HEK293T (cell line): Measurements from ENCODE around the gene IPO5.

ENCODE experiments used
- ARNT ChIP-seq: fragments of 450-650 bp; IDR thresholded peaks from 2 replicates; pipeline ENCODE4 v1.6.1; 2017; ENCODE audit warnings: mild to moderate bottlenecking
- BHLHE40 ChIP-seq: fragments of 450-650 bp; IDR thresholded peaks from 2 replicates; pipeline ENCODE4 v1.6.1; 2016; ENCODE audit warnings: mild to moderate bottlenecking, moderate library complexity, borderline replicate concordance
- CTBP1 ChIP-seq: fragments of 450-650 bp; IDR thresholded peaks from 2 replicates; pipeline ENCODE4 v1.6.1; 2016; ENCODE audit warnings: borderline replicate concordance
- ELF4 ChIP-seq: fragments of 450-650 bp; IDR thresholded peaks from 2 replicates; pipeline ENCODE4 v1.6.1; 2017; ENCODE audit warnings: antibody characterized with exemption
- FOXA1 ChIP-seq: fragments of 450-650 bp; IDR thresholded peaks from 2 replicates; pipeline ENCODE4 v1.6.1; 2016; ENCODE audit warnings: mild to moderate bottlenecking
- FOXK2 ChIP-seq: fragments of 450-650 bp; IDR thresholded peaks from 2 replicates; pipeline ENCODE4 v1.6.1; 2016; ENCODE audit warnings: mild to moderate bottlenecking
- FOXM1 ChIP-seq: fragments of 450-650 bp; IDR thresholded peaks from 2 replicates; pipeline ENCODE4 v1.6.1; 2017; ENCODE audit warnings: mild to moderate bottlenecking, borderline replicate concordance
- HDGF ChIP-seq: fragments of 450-650 bp; IDR thresholded peaks from 2 replicates; pipeline ENCODE4 v1.6.1; 2017; ENCODE audit warnings: antibody characterized with exemption, borderline replicate concordance
- L3MBTL2 ChIP-seq: fragments of 450-650 bp; conservative IDR thresholded peaks from 2 replicates; pipeline ENCODE4 v1.6.1; 2016; ENCODE audit warnings: mild to moderate bottlenecking
- LEF1 ChIP-seq: fragments of 450-650 bp; IDR thresholded peaks from 2 replicates; pipeline ENCODE4 v1.6.1; 2017; ENCODE audit warnings: mild to moderate bottlenecking, borderline replicate concordance
- NFRKB ChIP-seq: fragments of 450-650 bp; IDR thresholded peaks from 2 replicates; pipeline ENCODE4 v1.6.1; 2016; ENCODE audit warnings: mild to moderate bottlenecking, moderate library complexity
- SUZ12 ChIP-seq: fragments of 450-650 bp; IDR thresholded peaks from 2 replicates; pipeline ENCODE4 v1.6.1; 2016; ENCODE audit warnings: mild to moderate bottlenecking
- TARDBP ChIP-seq: fragments of 450-650 bp; IDR thresholded peaks from 2 replicates; pipeline ENCODE4 v1.6.1; 2016

GRCh38 chr13:98033277-98034247, 80.1 kb downstream of the IPO5 start:
- TF ChIP-seq L3MBTL2 (no peak), BHLHE40 (no peak), SUZ12 (no peak), NFRKB (no peak), ARNT (no peak), FOXA1 (no peak), TARDBP (no peak), HDGF (no peak), CTBP1 (no peak), ELF4 (no peak), FOXM1 (no peak), LEF1 (no peak), FOXK2 (no peak)
